Measurements from ENCODE around the gene REC8. TPM values are rescaled to one million over a fixed set of nuclear protein-coding genes. Genes with fewer than 3 reads are reported as not detected.
"Not testable (repeated sequence)": the region's sequence is repeated elsewhere in the genome, so short reads cannot be mapped to it uniquely, and the experiment has no call there.

The REC8 gene
- total RNA-seq, 1 experiment from 2014 or later = 58.0 TPM

DNA sequence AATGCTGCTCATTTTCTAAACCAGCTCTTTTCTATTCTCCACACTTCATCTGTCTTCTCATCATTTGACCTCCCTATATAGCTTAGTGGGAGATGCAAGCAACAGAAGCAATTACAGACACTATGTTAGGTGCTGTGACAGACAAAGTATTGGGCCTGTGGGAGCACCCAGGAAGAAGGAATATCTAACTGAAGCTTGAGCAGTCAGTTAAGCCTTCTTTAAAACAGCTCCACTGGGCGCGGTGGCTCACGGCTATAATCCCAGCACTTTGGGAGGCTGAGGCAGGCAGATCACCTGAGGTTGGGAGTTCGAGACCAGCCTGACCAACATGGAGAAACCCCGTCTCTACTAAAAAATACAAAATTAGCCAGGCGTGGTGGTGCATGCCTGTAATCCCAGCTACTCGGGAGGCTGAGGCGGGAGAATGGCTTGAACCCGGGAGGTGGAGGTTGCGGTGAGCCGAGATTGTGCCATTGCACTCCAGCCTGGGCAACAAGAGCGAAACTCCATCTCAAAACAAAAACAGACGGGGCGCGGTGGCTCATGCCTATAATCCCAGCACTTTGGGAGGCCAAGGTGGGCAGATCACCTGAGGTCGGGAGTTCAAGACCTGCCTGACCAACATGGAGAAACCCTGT is 31.5 kb downstream of the REC8 start:
- H3K4me1 ChIP-seq (ENCODE audit: insufficient read depth, low read length); H4K8ac ChIP-seq (replicated peaks; ENCODE audit: insufficient read length, low read depth, low read length); H3K23me2 ChIP-seq (ENCODE audit: insufficient read length, low read depth, low read length, poor library complexity, severe bottlenecking); H3K79me2 ChIP-seq (ENCODE audit: insufficient read depth, low read length); H2AFZ ChIP-seq (ENCODE audit: low read length); H3K14ac ChIP-seq (ENCODE audit: insufficient read depth, low read length); H2BK12ac ChIP-seq (ENCODE audit: insufficient read length, low read depth, low read length); H3K79me1 ChIP-seq (ENCODE audit: insufficient read depth, low read depth, low read length, poor library complexity, severe bottlenecking); H3K27me3 ChIP-seq (ENCODE audit: insufficient read depth, low read length); H3K9me3 ChIP-seq (ENCODE audit: control insufficient read depth, low read depth, low read length); H3K23ac ChIP-seq (ENCODE audit: insufficient read length, low read depth, low read length); DNase-seq; H2AK5ac ChIP-seq (ENCODE audit: insufficient read length, low read length); H3K9ac ChIP-seq (ENCODE audit: extremely low read depth, insufficient read length, low read length); H2BK120ac ChIP-seq (ENCODE audit: low read depth, low read length, poor library complexity, severe bottlenecking); H4K20me1 ChIP-seq (ENCODE audit: control insufficient read depth, insufficient read depth, insufficient read length); H3K4ac ChIP-seq (ENCODE audit: low read depth, low read length); H2BK20ac ChIP-seq (ENCODE audit: low read depth, low read length, poor library complexity, severe bottlenecking); H2BK15ac ChIP-seq (ENCODE audit: low read depth, low read length); H2BK5ac ChIP-seq (ENCODE audit: insufficient read length, low read length); H3K56ac ChIP-seq (ENCODE audit: insufficient read length, low read depth, low read length); H3K18ac ChIP-seq (ENCODE audit: insufficient read length, low read depth, low read length); H4K5ac ChIP-seq (ENCODE audit: insufficient read length, low read depth, low read length); H3K27me3 Mint-ChIP-seq (ENCODE audit: low read depth); H3T11ph ChIP-seq (ENCODE audit: low read length): not testable (repeated sequence)
- Histone ChIP-seq H3K27ac (ENCODE audit: insufficient read length, low read depth, low read length) (peak overlapping the region; percentile 89), H3K4me2 (ENCODE audit: insufficient read depth, insufficient read length, low read length) (peak overlapping the region; percentile 26), H4K91ac (ENCODE audit: insufficient read length, low read depth, low read length) (peak overlapping the region; percentile 3)
- peaks cover 29 to 38% of the 10 kb centered on the region in 2 experiments for H3K4me1 Mint-ChIP-seq
- peaks cover 8 to 15% of the 10 kb centered on the region in 2 experiments for H3K9me3 Mint-ChIP-seq
- peaks cover 51 to 88% (median 81%) of the 10 kb centered on the region in 3 experiments for H3K36me3 Mint-ChIP-seq (ENCODE audit: insufficient read depth in 1 of 3, low read depth in 3 of 3)
- peak overlapping the region; percentile 28 to 52; a peak in 3 of 5 replicates for H3K4me3 Mint-ChIP-seq
- H3K27ac Mint-ChIP-seq = peak overlapping the region; percentile 94 to 98 (median 95); a peak in 5 of 7 replicates
- WGBS (ENCODE audit: extremely low coverage, insufficient read length, low lambda C conversion rate) = no CpG with 5 or more reads among the region's 16 CpGs
